IPS DF 4.7 (cell line): ENCODE data around the gene PLPP7.
"Not testable (repeated sequence)": the region's sequence is repeated elsewhere in the genome, so short reads cannot be mapped to it uniquely, and the experiment has no call there.

ENCODE experiments used
- DNase-seq: peaks from one replicate; pipeline ENCODE4 v3.0.0-alpha.2; 2013; ENCODE audit warnings: low spot score; ENCODE audit errors: extremely low read depth

Gene PLPP7

DNA sequence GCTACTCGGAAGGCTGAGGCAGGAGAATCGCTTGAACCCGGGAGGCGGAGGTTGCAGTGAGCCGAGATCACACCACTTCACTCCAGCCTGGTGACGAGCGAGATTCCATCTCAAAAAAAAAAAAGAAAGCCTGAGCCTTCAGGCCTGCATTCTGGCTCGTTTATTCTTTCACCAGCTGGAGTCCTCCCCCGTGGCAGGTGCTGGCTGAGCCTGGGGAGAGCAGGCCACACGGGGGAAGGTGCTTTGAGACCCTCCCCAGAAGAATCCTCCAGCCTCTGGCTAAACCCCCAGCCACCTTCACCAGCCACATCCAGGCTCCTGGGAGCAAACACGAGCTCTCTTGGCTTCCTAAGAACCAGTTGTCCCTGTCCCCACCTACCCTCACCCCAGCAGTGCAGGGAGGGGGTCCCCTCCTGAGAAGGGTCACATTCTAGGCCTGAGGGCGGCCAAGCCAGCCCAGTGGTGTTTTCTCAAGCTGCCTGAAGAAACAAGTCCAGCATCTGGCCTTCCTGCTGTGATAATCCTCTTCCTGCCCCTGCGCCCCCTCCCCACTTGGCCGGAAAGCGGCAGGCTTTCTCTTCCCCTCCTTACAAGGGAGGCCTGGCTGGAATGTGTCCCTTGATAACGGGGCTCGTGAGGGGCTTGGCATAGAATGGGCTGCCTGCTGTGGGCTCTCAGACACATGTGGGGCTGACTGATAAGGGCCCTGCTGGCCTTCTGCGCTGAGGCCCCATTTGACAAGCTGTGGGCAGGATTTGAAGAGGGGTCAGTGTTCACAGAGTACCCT is 41.5 kb downstream of the PLPP7 start:
- DNase-seq, result no peak

DNA sequence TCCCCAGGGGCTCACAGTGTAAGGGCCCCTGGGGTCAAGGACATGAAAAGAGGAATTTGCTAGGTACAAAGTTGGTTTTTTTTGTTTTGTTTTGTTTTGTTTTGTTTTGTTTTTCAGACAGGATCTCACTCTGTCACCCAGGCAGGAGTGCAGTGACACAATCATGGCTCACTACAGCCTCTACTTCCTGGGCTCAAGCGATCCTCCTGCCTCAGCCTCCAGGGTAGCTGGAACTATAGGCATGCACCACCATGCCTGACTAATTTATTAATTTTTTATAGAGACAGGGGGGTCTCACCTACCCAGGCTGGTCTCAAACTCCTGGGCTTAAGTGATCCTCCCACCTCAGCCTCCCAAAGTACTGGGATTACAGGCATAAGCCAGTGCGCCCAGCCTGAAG is 42.5 kb downstream of the PLPP7 start:
- DNase-seq, result not testable (repeated sequence)

DNA sequence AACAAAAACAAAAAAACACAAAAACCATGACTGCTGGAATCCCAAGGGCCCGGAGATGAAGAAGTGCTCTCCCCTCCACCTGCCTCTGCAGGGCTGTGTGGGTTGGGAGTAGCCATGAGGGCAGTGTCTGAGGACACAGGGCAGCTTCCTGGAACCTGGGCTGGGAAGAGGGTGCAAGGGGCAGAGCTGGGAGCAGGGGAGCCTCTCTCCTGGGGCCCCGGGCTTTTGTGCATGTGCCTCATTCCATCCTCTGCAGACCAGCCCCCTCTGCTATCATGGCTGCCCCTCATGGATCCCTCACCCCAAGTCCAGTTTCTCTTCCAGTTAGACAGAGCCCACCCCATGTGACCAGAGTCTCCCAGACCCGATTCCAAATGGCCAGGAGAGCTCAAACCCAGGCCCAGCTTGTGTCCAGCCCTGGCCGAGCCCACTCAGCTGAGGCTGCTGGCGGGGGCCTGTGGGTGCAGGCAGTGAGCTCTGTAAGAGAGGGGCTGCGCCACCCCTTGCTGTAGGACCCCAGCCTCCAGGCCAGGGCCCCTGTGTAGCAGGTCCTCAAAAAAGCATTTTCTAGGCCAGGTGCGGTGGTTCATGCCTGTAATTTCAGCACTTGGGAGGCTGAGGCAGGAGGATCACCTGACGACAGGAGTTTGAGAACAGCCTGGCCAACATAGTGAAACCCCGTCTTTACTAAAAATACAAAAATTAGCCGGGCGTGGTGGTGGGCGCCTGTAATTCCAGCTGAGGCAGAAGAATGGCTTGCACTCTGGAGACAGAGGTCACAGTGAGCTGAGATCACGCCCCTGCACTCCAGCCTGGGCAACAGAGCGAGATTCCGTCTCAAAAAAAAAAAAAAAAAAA is 44.5 kb downstream of the PLPP7 start:
- DNase-seq, result no peak

DNA sequence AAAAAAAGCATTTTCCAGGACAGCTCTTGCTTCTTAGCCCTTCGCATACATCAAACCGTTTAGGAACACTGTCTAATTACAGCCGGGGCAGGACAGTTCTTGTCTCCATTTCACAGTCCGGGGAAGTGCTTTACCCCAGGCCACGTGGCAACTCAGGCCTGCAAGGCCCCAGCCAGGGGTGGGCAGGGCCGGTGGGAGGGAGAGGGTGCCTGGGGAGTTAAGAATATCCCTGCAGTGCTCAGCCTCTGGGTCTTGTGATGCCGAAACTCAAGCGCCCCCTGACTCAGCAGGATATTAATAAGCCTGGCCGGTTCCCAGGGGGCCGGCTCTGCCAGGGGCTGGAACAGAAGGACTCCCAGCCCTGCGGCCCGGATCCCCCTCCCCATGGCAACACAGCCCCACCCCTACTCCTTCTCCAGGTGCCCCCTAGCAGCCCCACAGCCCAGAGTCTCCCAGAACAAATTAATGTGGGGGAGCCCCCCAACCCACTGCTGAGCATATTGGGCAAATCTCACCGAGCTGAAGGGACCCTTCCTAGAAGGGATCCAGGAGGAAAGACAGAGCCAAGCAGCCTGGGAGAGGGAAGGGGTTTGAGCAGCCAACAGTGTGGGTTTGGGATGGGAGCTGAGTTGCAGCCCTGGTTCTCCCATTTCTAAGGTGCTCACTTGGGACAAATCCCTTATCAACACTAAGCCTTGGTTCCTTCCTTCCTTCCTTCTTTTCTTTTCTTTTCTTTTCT is 45.3 kb downstream of the PLPP7 start:
- no peak for DNase-seq

DNA sequence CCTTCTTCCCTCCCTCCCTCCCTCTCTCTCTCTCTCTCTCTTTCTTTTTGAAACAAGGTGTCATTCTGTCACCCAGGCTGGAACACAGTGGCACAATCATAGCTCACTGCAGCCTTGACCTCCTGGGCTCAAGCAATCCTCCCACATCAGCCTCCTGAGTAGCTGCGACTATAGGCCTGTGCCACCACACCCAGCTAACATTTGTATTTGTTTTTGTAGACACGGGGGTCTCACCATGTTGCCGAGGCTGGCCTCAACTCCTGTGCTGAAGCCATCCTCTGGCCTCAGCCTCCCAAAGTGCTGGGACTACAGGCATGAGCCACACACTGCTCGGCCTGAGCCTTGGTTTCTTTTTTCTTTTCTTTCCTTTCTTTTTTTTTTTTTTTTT is 45.8 kb downstream of the PLPP7 start:
- DNase-seq, result no peak

DNA sequence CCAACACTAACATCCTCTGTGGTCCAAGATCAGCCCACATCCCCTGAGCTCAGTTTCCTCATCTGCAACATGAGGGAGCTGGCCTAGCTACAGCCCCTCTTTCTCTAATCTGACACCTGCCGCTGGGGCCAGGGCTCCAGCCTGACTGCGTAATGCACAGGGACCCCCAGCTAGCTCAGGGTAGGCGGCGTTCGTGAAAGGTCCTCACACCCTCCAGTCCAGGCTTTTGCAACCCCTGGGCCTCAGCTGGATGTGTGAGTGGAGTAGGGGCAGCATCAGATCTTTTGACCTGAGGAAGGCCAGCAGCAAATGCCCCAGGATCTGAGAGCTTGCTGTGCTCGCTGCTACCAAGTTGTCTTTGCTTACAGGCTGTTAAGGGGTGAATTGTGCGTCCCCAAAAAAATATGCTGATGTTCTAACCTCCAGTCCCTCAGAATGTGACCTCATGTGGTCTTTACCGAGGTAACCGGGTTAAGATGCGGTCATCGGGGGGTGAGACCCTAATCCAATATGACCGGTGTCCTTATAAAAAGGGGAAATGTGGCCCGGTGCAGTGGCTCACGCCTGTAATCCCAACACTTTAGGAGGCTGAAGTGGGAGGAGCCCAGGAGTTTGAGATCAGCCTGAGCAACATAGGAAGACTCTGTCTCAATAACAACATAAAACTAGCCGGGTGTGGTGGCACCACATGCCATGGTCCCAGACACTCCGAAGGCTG is 47.8 kb downstream of the PLPP7 start:
- no peak for DNase-seq

DNA sequence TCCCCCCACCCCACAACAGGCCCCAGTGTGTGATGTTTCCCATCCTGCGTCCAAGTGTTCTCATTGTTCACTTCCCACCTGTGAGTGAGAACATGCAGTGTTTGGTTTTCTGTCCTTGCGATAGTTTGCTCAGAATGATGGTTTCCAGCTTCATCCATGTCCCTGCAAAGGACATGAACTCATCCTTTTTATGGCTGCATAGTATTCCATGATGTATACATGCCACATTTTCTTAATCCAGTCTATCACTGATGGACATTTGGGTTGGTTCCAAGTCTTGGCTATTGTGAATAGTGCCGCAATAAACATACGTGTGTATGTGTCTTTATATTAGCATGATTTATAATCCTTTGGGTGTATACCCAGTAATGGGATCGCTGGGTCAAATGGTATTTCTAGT is 49.7 kb downstream of the PLPP7 start:
- not testable (repeated sequence) for DNase-seq

DNA sequence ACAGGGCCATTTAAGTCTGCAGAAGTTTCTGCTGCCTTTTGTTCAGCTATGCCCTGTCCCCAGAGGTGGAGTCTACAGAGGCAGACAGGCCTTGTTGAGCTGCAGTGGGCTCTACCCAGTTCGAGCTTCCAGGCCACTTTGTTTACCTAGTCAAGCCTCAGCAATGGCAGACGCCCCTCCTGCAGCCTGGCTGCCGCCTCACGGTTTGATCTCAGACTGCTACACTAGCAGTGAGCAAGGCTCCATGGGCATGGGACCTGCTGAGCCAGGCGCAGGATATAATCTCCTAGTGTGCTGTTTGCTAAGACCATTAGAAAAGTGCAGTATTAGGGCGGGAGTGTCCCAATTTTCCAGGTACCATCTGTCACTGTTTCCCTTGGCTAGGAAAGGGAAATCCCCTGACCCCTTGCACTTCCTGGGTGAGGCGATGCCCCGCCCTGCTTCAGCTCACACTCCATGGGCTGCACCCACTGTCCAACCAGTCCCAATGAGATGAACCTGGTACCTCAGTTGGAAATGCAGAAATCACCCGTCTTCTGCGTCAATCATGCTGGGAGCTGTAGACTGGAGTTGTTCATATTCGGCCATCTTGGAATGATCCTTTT is 55.5 kb downstream of the PLPP7 start:
- DNase-seq, result not testable (repeated sequence)

DNA sequence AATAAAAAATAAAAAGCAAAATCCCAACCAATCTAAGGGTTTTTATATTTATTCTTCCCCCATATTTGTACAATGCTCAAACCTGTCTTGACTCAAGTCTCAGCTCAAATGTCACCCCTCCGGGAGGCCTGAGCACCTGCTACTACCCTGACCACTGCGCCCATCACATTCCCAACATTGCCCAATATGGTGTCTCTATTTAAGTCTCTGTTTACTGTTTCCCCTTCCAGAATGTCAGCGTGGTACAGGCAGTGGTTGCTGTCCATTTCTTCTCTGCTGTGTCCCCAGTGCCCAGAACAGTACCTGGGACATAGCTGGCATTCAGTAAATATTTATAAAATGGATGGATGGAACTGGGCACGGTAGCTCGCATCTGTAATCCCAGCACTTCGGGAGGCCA is 57.0 kb downstream of the PLPP7 start:
- no peak for DNase-seq

DNA sequence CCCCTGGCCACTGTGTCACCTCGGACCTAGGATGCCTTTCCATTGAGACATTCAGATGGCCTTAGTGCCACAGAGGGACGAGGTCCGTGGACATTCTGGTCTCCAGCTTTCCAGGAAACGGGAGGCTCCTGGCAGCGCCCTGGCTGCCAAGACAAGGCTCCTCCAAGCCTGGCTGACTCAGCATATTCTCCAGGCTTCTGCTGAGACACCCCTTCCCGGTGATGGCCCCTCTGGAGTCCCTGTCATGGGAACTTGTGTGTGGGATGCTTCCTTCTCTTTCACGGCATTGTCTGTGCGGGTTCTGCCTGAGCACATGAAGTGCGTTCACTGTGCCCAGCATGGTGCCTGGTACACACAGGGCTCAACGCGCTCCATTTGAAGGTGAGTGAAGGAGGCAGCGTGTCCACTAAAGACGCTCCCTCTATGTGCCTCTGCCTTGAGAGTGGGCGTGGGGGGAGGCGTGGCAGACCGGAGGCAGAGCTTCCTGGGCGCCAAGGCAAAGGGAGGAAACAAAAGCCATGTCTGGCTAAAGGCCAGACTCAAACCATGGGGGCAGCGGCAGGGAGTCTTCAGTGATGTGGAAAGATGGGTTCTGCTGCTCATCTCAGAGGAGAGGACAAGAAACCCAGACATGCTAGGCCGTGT is 58.0 kb downstream of the PLPP7 start:
- DNase-seq, result no peak

DNA sequence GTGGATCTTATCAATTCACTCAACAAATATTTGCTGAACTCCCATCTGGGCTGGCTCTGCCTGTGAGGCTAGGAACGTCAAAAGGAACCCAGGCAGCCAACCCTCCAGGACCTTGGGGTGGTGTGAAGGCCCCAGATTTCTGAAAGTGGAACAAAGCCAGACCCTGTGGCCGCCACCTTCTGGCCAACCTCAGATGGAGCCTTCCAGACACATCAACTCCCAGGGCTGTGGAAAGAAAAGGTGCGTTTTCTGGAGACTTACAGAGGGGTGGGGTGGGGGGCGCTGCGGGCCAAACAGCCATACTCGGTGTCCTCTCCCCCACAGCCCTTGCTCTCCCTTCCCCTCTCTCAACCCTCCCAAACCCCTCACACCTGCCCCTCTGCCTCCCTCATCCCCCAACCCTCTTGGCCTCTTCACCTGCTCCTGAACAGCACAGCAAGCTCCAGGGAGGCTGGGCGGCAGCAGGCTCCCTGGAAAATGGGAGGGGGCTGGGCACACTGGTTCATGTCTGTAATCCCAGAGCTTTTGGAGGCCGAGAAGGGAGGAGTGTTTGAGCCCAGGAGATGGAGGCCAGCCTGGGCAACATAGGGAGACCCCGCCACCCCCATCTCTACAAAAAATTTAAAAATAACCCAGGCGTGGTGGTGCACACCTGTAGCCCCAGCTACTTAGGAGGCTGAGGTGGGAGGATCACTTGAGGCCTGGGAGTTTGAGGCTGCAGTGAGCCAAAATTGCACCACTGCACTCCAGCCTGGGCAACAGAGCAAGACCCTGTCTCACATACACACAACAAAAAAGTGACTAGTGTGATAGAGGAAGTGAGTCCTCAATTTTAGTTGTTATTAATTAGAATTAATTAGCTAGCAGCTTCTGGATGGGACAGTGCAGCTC is 59.4 kb downstream of the PLPP7 start:
- no peak for DNase-seq

DNA sequence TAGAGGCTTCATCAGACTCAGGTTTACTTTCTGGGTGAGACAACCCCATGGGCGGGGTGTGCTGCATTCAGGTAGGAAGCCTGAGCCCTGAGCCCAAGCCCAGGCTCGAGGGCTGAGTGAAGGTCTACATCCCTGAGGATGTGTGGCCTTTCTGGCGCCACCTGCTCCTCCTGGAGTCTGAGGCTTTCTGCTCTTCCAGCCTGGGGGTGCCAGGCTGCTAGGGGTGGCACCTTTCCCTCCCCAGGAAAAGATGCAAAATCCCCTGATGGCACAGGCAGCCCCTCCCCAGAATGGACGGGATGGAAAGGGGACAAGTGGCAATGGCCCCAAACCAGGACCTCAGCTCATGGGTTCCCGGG is 60.0 kb downstream of the PLPP7 start:
- no peak for DNase-seq

DNA sequence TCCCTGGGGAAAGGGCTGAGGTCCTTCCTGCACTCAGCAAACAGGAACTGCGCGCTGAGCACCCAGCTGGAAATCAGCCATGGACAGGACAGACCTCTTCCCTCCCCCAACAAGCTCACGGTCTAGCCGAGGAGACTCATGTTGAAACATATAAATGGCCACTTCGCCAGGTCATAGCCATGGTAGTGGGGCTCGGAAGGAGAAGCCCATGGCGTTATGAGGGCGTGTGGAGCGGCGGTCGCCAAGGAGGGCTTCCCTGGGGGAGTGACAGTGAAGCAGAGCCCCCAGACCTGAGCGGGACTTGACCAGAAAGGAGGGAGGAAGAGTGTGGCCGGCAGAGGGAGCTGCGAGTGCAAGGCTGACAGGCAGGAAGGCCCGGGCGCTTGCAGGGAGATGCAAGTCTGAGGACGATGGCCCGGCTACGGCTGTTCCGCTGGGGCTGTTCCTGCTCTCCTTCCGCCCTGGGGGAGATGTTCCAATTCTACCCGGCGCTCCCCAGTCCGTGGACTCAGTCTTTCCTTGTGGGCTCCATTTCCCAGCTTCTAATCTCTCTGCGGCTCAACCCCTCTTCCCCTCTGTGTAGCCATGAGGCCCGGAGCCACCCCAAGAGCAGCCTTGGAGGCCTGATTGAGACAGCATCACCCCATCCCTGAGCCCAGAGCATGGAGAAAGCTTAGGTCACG is 60.5 kb downstream of the PLPP7 start:
- no peak for DNase-seq

DNA sequence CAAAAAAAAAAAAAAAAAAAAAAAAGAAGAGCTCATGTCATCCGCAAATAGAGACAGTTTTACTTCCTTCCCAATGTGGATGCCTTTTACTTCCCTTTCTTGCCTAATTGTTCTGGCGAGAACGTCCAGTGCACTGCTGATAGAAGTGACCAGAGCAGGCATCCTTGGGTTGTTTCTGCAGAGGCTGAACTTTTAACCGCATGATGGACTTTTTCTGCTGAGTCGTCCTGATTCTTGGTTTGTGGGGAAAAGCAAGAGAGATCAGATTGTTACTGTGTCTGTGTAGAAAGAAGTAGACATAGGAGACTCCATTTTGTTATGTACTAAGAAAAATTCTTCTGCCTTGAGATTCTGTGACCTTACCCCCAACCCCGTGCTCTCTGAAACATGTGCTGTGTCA is 67.0 kb downstream of the PLPP7 start:
- not testable (repeated sequence) for DNase-seq

DNA sequence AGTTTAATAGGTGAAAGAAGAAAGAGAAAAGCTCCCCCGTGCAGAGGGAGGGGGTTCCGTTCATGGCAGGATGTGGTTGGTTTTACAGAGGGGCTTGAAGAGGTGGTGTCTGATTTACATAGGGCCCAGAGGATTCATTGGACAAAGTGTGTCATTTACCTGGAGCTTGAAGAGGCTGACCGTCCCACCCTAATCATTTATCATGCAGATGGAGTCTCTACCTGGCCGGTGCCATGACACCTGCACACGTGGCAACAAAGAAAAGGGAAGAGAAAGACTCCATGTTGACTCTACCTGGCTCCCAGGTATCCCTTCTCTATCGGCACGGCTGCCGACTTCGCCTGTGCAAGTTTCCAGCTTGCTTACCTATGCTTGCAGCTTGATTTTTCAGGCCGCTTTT is 69.0 kb downstream of the PLPP7 start:
- no peak for DNase-seq
